Astrocyte (in vitro differentiated cells and primary cell): Measurements from ENCODE around the gene FBXO4.

Experiments used
- CTCF ChIP-seq: IDR thresholded peaks from 2 replicates; pipeline ENCODE4 v1.5.1; 2011; ENCODE audit warnings: low read depth, mild to moderate bottlenecking, inconsistent platforms, low read length, moderate library complexity; ENCODE audit not compliant: insufficient read depth
- EZH2 ChIP-seq: IDR thresholded peaks from 2 replicates; pipeline ENCODE4 v1.6.1; 2012; ENCODE audit warnings: mild to moderate bottlenecking, low read length, inconsistent platforms; ENCODE audit not compliant: insufficient read depth

GRCh38 chr5:41968153-41968723 lies 43.2 kb downstream of the FBXO4 start:
- TF ChIP-seq CTCF (no peak), EZH2 (no peak)
